ENCODE data around the gene KLF18.

DNA sequence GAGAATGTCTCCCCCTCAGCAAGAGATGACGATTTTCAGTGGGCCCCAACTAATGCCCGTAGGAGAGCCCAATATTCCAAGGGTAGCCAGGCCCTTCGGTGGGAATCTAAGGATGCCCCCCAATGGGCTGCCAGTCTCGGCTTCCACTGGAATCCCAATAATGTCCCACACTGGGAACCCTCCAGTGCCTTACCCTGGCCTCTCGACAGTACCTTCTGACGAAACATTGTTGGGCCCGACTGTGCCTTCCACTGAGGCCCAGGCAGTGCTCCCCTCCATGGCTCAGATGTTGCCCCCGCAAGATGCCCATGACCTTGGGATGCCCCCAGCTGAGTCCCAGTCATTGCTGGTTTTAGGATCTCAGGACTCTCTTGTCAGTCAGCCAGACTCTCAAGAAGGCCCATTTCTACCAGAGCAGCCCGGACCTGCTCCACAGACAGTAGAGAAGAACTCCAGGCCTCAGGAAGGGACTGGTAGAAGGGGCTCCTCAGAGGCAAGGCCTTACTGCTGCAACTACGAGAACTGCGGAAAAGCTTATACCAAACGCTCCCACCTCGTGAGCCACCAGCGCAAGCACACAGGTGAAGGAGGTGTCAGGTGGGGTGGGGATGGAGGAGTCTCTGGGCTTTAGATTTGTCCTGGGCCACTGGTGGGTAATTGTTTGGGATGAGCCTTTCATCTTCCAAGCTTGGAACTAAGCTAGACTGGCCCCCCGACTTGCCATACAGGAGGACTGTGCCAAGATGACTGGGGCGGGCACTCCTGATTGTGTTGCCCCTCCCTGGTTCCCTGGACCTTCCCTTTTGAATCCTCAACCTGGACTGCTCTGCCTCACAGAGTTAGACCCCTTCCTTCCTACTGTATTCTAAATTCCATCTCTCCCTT lies 11.6 kb downstream of the KLF18 start:
- TF ChIP-seq, protein P1, sequence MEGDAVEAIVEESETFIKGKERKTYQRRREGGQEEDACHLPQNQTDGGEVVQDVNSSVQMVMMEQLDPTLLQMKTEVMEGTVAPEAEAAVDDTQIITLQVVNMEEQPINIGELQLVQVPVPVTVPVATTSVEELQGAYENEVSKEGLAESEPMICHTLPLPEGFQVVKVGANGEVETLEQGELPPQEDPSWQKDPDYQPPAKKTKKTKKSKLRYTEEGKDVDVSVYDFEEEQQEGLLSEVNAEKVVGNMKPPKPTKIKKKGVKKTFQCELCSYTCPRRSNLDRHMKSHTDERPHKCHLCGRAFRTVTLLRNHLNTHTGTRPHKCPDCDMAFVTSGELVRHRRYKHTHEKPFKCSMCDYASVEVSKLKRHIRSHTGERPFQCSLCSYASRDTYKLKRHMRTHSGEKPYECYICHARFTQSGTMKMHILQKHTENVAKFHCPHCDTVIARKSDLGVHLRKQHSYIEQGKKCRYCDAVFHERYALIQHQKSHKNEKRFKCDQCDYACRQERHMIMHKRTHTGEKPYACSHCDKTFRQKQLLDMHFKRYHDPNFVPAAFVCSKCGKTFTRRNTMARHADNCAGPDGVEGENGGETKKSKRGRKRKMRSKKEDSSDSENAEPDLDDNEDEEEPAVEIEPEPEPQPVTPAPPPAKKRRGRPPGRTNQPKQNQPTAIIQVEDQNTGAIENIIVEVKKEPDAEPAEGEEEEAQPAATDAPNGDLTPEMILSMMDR (IDR thresholded peaks at IDR 0.05; ENCODE audit: low read depth, low read length): no peak
- no peak for TF ChIP-seq EZH2phosphoT487 (IDR thresholded peaks at IDR 0.05; ENCODE audit: low read depth)
